Measurements from ENCODE around the gene PITPNC1.

DNA sequence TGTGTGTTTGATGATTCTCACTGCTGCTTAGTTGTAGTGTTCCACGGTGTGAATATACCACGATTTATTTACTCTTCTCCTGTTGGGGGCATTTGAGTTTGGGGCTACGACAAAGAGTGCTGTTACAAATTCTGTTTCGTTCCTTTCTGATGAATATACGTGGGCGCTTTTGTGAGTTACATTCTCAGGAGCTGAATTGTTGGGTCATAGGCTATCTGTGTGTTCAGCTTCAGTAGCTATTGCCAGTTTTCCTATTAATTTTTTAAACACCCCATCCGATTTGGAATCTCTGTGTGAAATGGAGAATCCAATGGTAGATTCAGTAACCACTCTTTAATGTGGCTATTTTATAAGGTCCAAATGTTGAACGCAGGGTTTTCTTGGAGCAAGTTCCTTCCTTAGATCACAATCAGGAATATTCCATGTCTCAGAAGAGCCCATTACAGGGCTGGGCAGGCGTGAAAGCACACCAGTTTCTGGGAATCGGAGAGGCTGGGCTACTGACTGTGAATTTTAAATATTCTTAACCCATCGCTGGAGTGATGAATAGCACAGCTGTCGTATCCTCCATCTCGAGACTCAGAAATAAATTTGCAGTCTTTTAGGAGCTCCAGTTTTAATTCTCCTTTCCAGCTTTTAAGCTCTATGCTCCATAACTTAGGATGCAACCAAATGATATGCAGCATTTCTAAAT lies 115.9 kb downstream of the PITPNC1 start:
- no peak for TF ChIP-seq CTCF (IDR thresholded peaks at IDR 0.05; ENCODE audit: low read length)
- no peak for TF ChIP-seq EZH2 (optimal IDR thresholded peaks at IDR 0.05; ENCODE audit: low read depth, low read length)
